Activated T-helper 1 cell treated with anti-CD3 and anti-CD28 coated beads, Interleukin-2, amount 50 U/mL, for 16 hours (primary cell): Measurements from ENCODE around the gene BEAN1.
"Not testable (repeated sequence)": the region's sequence is repeated elsewhere in the genome, so short reads cannot be mapped to it uniquely, and the experiment has no call there.

Experiments used
- DNase-seq, 2 donors: peaks; one replicate each; pipeline ENCODE4 v3.0.0-alpha.2; 2020; ENCODE audit warnings: low read depth in 1 of 2, low spot score in 1 of 2

The BEAN1 gene

DNA sequence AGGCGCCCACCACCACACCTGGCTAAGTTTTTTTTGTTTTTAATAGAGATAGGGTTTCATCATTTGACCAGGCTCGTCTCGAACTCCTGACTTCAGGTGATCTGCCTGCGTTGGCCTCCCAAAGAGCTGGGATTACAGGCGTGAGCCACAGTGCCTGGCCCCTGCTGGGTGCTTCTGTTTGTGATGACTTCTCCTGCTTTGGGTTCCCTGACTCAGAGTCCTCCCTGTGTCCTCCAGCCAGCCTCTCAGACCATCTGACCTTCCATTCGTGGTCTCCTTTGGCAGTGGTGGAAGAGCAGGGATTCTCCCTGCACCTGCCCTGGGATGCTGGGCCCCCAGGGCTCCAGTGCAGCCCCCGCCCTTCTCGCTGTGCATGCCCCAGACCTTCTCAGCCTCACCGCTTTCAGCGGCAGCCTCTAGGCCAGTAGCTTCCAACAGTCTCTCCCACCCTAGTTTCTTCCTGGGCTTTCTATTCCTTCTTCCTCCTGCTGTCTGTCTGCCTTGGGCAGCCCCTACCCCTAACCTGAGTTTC is 13.2 kb downstream of the BEAN1 start:
- no peak for DNase-seq

DNA sequence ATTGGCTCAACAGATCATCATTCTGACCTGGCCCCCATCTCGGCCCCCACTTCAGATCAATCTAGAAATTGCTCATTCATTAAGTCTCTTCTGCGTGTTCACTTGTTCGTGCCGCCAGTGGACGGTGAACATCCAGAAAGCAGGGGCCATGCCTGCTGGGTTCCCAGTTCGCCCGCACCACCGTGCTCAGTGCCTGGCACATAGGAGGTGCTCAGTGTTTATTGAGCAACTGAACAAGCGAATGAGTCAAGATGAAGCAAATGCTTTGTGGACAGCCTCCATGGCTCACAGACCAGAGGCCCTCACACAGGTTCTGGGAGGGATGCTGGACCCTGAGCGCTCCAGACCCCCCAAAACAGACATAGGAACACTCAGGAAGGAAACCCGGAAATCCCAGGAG is 13.9 kb downstream of the BEAN1 start:
- DNase-seq = no peak

GRCh38 chr16:66441586-66442375 is 14.7 kb downstream of the BEAN1 start:
- DNase-seq = no peak

DNA sequence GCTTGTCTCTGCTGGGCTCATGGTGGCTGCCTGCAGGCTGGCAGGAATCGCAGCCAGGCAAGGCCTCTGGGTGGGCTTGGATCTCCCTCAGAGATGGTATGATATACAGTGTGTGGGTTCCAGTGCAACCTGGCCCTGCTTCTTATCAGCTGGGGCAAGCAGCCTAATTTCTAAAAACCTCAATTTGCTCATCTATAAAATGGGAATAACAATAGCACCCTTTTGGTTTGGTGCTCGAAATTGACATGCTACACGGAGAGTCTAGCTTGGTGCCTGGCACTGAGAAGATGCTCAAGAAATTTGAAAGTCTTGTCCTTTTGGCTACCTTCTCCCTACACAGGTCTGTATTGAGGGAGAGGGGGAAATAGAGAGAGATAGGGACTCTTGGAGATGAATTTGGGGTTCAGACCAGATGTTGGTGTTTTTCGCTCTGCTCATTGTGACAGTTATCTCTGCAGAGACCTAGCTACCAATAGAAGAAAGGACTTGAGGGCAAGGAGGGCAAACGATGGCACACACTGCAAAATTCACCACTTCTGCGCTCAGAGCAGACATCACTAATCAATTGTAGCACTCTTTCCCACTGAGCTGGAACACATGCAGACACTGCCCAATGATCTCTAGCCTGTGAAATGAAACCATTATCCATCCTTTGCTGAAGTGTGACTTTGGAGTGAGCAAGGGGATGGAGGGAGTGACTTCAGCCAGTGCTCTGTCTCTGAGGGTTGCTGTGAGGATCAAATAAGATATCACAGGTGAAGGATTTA is 15.6 kb downstream of the BEAN1 start:
- DNase-seq = no peak

DNA sequence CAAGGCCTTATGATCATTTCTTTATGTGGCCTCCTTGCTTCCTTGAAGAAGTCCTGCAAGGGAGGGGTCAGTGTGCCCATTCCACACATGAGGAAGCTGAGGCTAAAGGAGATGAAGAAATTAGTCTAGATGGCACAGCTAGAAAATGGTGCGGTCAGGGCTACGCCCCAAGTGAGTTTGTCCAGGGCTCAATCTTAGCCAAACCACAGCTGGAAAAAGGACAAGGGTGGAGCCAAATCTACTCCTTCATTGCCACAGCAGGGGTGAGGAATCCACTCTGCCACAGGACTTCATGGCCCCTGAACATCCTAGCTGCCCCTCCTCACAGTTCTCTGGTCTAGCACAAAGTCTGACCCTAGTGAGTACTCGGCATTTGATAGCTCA is 16.2 kb downstream of the BEAN1 start:
- DNase-seq = no peak

DNA sequence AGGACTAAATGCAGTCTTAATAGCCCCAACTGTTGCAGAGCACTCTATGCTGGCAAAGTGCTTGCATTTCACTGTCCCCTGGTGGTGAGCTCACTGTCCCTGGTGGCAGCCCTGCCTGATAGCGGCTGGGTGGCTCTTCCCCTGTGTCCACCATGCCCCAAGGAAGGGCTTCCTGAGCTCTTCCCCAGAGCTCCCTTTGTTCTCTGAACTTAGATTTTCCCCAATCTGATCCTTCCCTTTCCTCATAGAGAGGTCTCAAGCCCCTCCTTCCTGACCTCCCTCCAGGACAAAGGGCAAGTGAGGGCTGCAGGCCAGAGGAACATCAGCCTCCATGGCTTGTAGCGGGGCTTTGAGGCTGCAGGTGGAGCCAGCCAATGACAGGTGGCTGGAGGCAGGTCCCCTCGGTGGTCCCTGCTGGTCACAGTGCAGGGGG is 17.0 kb downstream of the BEAN1 start:
- DNase-seq = no peak

DNA sequence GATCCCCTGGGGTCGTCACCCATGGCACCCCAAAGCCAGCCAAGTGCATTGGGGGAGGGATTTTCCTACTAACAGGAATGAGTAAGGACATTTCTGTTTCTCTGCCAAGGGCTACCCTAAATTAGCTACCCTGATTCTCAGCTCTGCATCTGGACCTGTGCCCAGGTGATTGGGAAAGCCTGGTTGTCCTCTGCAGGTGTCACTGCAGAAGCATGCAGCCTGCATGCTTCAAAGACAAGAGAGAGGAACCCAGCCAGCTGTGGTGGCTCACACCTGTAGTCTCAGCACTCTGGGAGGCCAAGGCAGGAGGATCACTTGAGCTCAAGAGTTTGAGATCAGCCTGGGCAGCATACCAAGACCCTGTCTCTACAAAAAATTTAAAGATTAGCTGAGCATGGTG is 19.6 kb downstream of the BEAN1 start:
- no peak for DNase-seq

GRCh38 chr16:66447491-66447890 is 20.4 kb downstream of the BEAN1 start:
- no peak for DNase-seq

GRCh38 chr16:66451548-66451947 is 24.5 kb downstream of the BEAN1 start:
- DNase-seq = no peak

DNA sequence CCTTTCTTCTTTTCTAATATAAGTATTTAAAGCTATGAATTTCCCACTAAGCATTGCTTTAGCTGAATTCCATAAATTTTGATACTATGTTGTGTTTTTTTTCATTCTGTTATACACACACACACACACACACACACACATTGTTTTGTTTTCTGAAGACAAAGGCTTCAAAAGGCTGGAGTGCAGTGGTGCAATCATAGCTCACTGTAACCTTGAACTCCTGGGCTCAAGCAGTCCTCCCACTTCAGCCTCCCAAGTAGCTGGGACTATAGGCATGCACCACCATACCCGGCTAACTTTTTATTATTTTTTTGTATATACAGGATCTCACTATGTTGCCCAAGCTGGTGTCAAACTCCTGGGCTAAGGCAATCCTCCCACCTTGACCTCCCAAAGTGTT is 26.1 kb downstream of the BEAN1 start:
- not testable (repeated sequence) for DNase-seq

GRCh38 chr16:66454751-66455150 is 27.7 kb downstream of the BEAN1 start:
- DNase-seq = no peak

DNA sequence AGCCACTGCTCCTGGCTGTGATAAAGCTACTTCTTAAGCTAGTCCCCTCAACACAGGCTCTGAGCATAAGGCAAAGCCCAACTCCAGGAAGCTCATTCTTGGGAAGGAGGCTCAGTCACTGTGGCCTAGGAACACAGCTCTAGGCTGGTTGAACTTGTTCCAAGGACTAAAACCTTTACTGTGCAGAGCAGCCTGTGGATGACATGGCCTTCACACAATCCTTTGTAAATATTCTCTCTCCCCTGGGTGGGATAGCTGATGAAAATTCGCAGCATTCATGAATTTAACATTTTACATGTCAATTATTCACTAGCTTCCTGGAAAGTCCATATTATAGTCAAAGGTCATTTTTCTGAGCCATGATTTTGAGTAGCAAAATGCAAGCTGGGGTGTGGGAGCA is 28.9 kb downstream of the BEAN1 start:
- no peak for DNase-seq

DNA sequence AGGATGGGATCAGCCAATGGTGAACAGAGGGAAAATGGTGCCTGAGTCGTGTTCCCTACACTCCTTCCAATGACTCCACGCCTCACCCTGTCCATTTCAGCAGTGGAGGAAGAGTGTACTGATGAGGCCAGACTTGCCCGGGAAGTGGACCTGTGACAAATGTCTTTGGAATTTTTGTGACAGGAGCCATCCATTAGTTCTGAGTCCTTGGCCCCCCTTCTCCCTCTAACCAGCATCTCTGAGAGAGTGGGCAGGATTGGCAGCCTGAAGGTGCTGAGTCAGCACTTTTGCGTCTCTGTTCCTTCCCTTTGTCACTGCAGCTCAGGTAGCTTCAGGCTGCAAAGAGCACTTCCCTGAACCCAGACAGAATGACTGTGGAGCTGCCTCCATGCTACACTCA is 30.8 kb downstream of the BEAN1 start:
- no peak for DNase-seq

GRCh38 chr16:66458292-66458691 is 31.2 kb downstream of the BEAN1 start:
- no peak for DNase-seq

DNA sequence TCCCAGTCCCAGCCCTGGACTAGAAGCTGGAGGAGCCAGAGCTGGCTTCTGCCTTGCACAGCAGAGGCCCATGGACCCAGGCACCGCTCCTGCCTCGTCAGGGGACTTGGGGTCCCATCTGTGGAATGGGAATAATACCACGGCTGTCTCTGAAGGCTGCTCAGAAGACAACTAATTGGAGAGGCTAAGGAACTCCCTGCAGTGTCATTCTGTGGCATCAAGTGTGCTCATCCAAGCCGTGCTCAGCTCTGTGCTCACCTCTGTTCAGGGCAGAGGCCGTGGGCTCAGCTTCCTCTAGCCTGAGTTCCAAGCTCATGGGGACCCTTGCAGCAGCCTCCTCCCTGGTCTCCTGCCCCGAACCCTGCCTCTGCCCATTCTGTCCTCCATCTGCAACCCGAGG is 31.8 kb downstream of the BEAN1 start:
- DNase-seq = no peak

DNA sequence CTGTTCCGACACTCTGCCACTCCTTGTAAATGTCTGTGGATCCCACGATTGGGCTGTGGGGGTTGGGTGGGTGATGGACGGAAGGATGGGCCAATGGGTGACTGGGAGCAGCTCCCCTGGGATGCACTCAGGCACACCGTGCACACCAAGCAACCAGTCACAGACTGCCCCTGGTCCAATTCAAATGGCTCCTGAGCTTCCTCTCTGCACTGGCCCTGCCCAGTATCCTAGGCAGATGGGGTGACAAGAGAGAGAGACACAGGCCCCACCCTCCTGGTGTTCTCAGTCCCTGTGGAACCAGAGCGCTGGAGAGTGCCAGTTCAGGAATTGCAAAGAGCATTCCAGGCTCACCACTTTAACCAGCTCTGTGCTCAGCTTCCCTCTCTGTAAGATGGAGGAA is 32.8 kb downstream of the BEAN1 start:
- DNase-seq = no peak

- no peak for DNase-seq
Measured at GRCh38 chr16:66460703-66461102, 33.6 kb downstream of the BEAN1 start.

- DNase-seq = no peak
Measured at GRCh38 chr16:66462912-66463311, 35.8 kb downstream of the BEAN1 start.

GRCh38 chr16:66465946-66466345 is 38.9 kb downstream of the BEAN1 start:
- DNase-seq = not testable (repeated sequence)

GRCh38 chr16:66466636-66467035 is 39.5 kb downstream of the BEAN1 start:
- DNase-seq = not testable (repeated sequence)

GRCh38 chr16:66467611-66468010 is 40.5 kb downstream of the BEAN1 start:
- DNase-seq = no peak

DNA sequence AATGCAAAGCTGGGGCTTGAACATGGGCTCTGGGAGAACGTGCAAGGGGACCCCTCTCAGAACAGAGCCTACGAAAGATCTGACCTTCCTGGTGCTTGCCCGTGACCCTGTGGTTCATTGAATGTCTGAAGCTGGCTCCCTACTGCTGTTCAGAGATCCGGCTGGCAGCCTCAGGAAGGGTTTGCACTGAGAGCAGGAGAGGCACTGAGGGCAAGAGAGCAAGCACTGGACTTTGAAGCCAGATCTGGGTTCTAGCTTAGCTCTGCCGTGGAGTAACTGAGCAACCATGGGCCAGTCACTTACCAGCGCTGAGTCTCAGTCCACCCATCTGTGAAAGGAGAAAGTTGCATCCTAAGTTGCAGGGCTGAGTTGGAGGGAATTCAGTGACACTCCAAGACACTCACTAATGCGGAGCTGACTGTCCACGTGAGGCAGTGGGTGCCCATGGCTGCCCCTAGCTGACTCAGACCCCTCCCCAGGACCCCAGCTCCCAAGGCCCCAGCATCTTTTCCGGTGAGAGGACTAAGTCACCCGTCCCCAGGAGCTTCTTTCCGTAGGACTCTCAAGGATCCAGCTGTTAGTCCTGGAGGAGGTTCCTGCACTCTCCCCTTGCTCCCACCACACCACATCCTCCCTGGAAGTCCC is 41.3 kb downstream of the BEAN1 start:
- no peak for DNase-seq
